GM19395 (cell line): ENCODE measurements around the gene XPR1.

Experiments
- ATAC-seq: cut with Tn5 transposase; IDR thresholded peaks from one replicate; pipeline ENCODE4 v1.9.1; 2021; ENCODE audit warnings: mild to moderate bottlenecking, moderate library complexity; ENCODE audit not compliant: unreplicated experiment

XPR1 gene

GRCh38 chr1:180631766-180632325, at the start of gene XPR1:
TSS of gene XPR1 (plus strand) at chr1:180632022. CDS start at chr1:180632202, 180 bp downstream.
- peak; percentile 98 for ATAC-seq

- no peak for ATAC-seq
Observed at GRCh38 chr1:180584869-180585268, 47.0 kb upstream of the XPR1 start.

GRCh38 chr1:180585994-180586359, 45.8 kb upstream of the XPR1 start:
- ATAC-seq, result no peak

DNA sequence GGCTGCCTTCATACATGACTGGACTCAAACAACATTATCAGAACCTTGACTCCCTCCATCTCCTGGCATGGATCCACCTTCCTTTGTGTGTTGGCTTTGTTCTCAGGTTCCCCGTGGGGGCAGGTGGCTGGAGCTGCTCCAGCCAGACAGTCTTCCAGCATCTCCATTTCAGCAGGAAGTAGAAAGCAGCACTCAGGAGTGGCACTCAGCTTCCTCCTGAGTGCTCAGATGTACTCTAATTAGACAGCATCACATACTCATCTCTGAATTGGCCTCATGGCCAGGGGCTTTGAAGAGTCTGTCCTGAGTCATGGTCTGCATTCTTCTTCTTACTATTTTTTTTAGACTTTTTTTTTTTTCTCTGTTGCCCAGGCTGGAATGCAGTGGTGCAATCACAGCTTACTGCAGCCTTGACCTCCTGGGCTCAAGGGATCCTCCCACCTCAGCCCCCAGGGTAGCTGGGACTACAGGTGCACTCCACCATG, 45.1 kb upstream of the XPR1 start:
- ATAC-seq, result no peak

GRCh38 chr1:180588121-180588520, 43.7 kb upstream of the XPR1 start:
- no peak for ATAC-seq

GRCh38 chr1:180590889-180591288, 40.9 kb upstream of the XPR1 start:
- no peak for ATAC-seq

DNA sequence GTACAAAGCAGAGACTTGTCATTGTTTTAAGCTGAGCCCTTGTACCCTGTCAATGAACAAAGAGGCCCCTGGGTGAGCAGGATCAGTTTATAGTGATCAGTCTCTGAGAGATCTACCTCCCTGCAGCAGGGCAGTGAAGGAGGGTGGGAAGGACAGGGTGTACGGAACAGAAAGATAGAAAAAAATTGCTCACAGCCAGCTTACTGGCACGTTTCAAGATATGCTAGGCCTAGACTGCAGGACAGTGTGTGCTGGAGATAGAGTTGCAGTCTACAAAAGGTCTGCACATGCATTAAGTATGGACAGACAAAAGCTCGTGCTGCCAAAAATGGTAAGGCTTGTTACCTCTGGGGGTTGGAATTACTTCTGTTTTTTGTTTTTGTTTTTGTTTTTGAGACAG, 38.4 kb upstream of the XPR1 start:
- no peak for ATAC-seq

DNA sequence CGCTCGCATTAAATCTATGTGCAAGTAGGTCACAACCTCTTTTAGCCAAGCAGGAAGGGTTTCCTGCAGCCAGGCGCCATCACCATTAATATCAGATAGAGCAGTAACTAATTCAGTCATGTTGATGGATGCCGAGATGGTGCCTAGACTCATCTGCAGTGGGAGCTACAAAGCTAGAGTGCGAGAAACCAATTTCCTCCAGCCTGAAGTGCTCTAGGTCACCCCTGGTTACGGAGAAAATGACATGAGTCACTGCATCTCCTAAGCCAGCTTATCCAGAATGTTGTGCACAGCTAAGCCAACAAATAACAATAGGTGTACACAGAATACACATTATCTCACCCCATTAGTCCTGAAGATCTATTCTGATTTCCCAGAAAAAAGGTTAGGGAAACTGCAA, 37.1 kb upstream of the XPR1 start:
- ATAC-seq, result no peak

DNA sequence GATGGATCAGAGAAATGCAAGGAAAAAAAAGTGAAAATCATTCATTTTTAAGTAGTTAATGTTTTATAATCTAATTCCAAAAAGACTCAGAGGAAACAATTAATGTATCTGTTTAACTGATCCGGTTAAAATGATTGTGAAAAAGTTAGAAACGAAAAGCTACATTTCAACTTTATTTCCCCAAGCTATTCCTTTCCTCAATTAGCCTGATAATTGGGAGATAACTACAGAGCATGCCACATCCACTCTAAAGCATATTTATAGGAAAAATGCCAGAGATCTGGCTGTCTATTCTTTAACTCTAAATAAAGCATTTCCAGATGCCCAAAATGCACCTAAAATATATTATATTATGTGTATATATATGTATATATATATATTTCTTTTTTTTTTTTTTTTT, 35.9 kb upstream of the XPR1 start:
- ATAC-seq, result no peak

- ATAC-seq, result no peak
Observed at GRCh38 chr1:180597520-180597919, 34.3 kb upstream of the XPR1 start.

GRCh38 chr1:180598333-180598974, 33.4 kb upstream of the XPR1 start:
- no peak for ATAC-seq

GRCh38 chr1:180600343-180600742, 31.5 kb upstream of the XPR1 start:
- ATAC-seq, result no peak

DNA sequence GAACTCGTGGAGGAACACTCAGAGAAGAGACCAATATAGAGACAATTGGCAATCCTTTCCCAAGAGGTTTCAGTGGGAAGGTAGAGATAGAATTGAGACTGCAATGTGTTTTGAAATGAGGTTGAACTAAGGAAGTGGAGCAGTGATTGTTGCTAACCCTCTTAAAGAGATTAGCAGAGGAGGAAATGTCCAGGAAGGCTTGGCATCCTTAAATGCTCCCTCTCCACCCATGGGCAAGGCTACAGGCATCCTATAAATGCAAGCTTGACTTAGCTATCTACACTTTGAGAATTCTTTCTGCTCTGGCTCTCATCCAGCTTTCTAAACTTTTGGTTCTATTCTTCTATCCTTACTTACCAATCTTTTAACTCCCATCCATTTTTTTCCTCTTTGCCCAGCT, 30.3 kb upstream of the XPR1 start:
- ATAC-seq, result no peak

GRCh38 chr1:180603223-180603849, 28.5 kb upstream of the XPR1 start:
- no peak for ATAC-seq

GRCh38 chr1:180603850-180604226, 28.0 kb upstream of the XPR1 start:
- no peak for ATAC-seq

- no peak for ATAC-seq
Observed at GRCh38 chr1:180606155-180606554, 25.7 kb upstream of the XPR1 start.

GRCh38 chr1:180609643-180610555, 21.9 kb upstream of the XPR1 start:
- ATAC-seq, result no peak

GRCh38 chr1:180610556-180611015, 21.2 kb upstream of the XPR1 start:
- ATAC-seq, result no peak

DNA sequence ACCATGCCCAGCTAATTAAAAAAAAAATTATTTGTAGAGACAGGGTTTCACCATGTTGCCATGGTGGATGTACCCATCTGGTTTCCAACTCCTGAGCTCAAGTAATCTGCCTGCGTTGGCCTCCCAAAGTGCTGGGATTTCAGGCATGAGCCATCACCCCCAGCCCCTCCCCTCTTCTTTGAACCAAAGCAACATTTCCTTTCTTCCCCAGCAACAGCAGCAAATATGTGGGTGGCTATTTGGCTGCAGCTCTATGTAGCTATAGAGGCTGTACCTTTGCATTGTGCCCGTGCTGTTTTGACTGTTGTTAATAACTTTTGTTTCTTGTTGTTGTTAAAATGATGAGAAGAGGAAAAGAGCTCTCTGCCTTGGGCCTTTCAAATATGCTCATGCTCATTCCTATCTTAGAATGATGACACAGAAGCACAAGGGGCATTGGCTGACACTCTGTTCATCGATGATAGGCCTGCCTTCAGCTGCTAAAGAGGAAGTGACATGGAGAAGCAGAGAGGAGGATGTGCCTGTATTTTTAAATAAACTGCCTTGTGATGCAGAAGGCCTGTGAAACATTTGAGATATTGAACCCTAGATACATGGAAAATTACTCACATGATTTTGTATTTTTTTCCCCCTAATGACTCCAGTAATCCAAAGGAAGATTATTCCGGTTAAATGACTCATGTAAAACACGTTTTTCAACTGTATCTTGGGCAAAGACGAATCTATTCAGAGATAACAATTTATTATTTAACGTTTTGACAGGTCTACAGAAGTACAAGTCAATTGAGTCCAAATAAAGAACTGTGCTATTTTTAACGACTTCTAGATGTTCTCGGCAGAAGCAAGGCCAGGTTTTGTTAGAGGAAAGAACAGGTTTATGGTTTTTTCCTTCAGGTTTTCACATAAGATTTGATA, 20.5 kb upstream of the XPR1 start:
- ATAC-seq, result no peak

DNA sequence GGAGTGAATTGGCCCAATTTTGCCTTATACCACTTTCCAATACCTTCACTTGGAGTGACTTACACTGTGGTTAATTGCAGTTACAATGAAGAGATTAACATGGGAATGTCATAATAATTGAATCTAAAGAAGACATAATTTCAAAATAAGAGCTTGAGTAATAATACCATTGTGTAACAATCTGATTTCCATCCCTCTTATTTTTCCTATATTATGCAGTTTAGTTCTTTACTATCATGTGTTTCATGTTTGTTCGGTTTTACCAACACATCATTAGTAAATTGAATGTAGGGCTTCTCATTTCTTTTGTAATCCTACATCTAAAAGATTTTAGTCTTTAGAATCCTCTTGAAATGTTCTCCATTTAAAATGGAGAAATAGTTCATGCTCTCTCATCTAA, 19.2 kb upstream of the XPR1 start:
- ATAC-seq, result no peak
